WTC11 (cell line): ENCODE measurements around the gene SVOPL. TPM values are rescaled to one million over a fixed set of nuclear protein-coding genes. Genes with fewer than 3 reads are reported as not detected.

Source experiments
- ATAC-seq: fragments of 200-7000 bp; cut with Tn5 transposase; 2 replicates; pipeline ENCODE4 v1.10.0; 2021; ENCODE audit warnings: mild to moderate bottlenecking, moderate library complexity
- CTCF ChIA-PET: fragments of 300-600 bp; sonication (Branson Sonifier 250); formaldehyde crosslinking; loops from one replicate; lab custom pipeline; 2021; ENCODE audit warnings: antibody characterized with exemption; lab: Charles Lee
- POLR2A ChIA-PET: fragments of 350-600 bp; sonication (Branson Sonifier 250); formaldehyde crosslinking; loops from one replicate; lab custom pipeline; 2021; ENCODE audit warnings: antibody characterized with exemption; lab: Charles Lee
- DNase-seq: peaks from one replicate; pipeline ENCODE4 v3.0.0; 2021; ENCODE audit warnings: low spot score
- H3K27ac Mint-ChIP-seq: 2 replicates; pipeline ENCODE4 v1.8.0; 2021; ENCODE audit warnings: mixed read lengths
- H3K27me3 Mint-ChIP-seq: 2 replicates; pipeline ENCODE4 v1.8.0; 2021; ENCODE audit warnings: low read depth, mild to moderate bottlenecking, moderate library complexity, mixed read lengths
- H3K36me3 Mint-ChIP-seq: 2 replicates; pipeline ENCODE4 v1.8.0; 2021; ENCODE audit warnings: mixed read lengths
- H3K4me1 Mint-ChIP-seq: 2 replicates; pipeline ENCODE4 v1.8.0; 2022; ENCODE audit warnings: mixed read lengths
- H3K4me3 Mint-ChIP-seq: 2 replicates; pipeline ENCODE4 v1.8.0; 2021; ENCODE audit warnings: mild to moderate bottlenecking, moderate library complexity, mixed read lengths
- H3K9me3 Mint-ChIP-seq: 2 replicates; pipeline ENCODE4 v1.8.0; 2021; ENCODE audit warnings: mixed read lengths
- EMX1 ChIP-seq: fragments of 250-450 bp; sonication (Bioruptor Pico); IDR thresholded peaks from 2 replicates; pipeline ENCODE4 v1.8.0; 2021; ENCODE audit warnings: mild to moderate bottlenecking
- ETV6 ChIP-seq: sonication (generic); formaldehyde crosslinking; IDR thresholded peaks from 2 replicates; pipeline ENCODE4 v1.8.1; 2022; ENCODE audit warnings: mild to moderate bottlenecking, missing genetic modification reagents
- FOXJ3 ChIP-seq: sonication (generic); formaldehyde crosslinking; IDR thresholded peaks from 2 replicates; pipeline ENCODE4 v1.9.0; 2021; ENCODE audit warnings: missing genetic modification reagents, mild to moderate bottlenecking, borderline replicate concordance
- FOXK1 ChIP-seq: sonication (generic); formaldehyde crosslinking; IDR thresholded peaks from 2 replicates; pipeline ENCODE4 v1.8.0; 2022; ENCODE audit warnings: mild to moderate bottlenecking, moderate library complexity, missing genetic modification reagents
- FOXP1 ChIP-seq: sonication (generic); formaldehyde crosslinking; IDR thresholded peaks from 2 replicates; pipeline ENCODE4 v1.8.0; 2022; ENCODE audit warnings: missing genetic modification reagents, mild to moderate bottlenecking, moderate library complexity, borderline replicate concordance
- HMGA2 ChIP-seq: fragments of 250-450 bp; sonication (Bioruptor Pico); IDR thresholded peaks from 2 replicates; pipeline ENCODE4 v1.4.0; 2021; ENCODE audit warnings: mild to moderate bottlenecking, moderate library complexity
- NFATC4 ChIP-seq: fragments of 250-450 bp; sonication (Bioruptor Pico); IDR thresholded peaks from 2 replicates; pipeline ENCODE4 v1.9.0; 2021; ENCODE audit warnings: mild to moderate bottlenecking
- NFE2L1 ChIP-seq: sonication (generic); formaldehyde crosslinking; IDR thresholded peaks from 2 replicates; pipeline ENCODE4 v1.8.1; 2023; ENCODE audit warnings: missing genetic modification reagents
- NR2C2 ChIP-seq: sonication (generic); formaldehyde crosslinking; IDR thresholded peaks from 2 replicates; pipeline ENCODE4 v1.8.0; 2022; ENCODE audit warnings: mild to moderate bottlenecking, missing genetic modification reagents
- NR3C1 ChIP-seq: sonication (generic); formaldehyde crosslinking; conservative IDR thresholded peaks from 2 replicates; pipeline ENCODE4 v1.8.1; 2023; ENCODE audit warnings: low read depth, mild to moderate bottlenecking, missing genetic modification reagents
- RORB ChIP-seq: fragments of 250-450 bp; sonication (Bioruptor Pico); IDR thresholded peaks from 2 replicates; pipeline ENCODE4 v1.9.0; 2021; ENCODE audit warnings: mild to moderate bottlenecking
- ZNF263 ChIP-seq: sonication (generic); formaldehyde crosslinking; IDR thresholded peaks from 2 replicates; pipeline ENCODE4 v1.8.1; 2022; ENCODE audit warnings: low read depth, mild to moderate bottlenecking, moderate library complexity, missing genetic modification reagents
- total RNA-seq: library from RNA; stranded (reverse); gene quantifications from 3 replicates; pipeline ENCODE4 v1.2.3, GENCODE V29; 2021
- TF ChIP-seq, protein P1 (sequence below): sonication (generic); formaldehyde crosslinking; IDR thresholded peaks from 2 replicates; pipeline ENCODE4 v1.8.0; 2023; ENCODE audit warnings: missing genetic modification reagents, mild to moderate bottlenecking, borderline replicate concordance
- TF ChIP-seq, protein P2 (sequence below): sonication (generic); formaldehyde crosslinking; IDR thresholded peaks from 2 replicates; pipeline ENCODE4 v1.8.1; 2023; ENCODE audit warnings: mild to moderate bottlenecking, missing genetic modification reagents
- TF ChIP-seq, protein P3 (sequence below): fragments of 250-450 bp; sonication (Bioruptor Pico); IDR thresholded peaks from 2 replicates; pipeline ENCODE4 v1.8.0; 2021; ENCODE audit warnings: mild to moderate bottlenecking
- TF ChIP-seq, protein P4 (sequence below): sonication (generic); formaldehyde crosslinking; IDR thresholded peaks from 2 replicates; pipeline ENCODE4 v1.8.0; 2023; ENCODE audit warnings: missing genetic modification reagents

The SVOPL gene
- total RNA-seq, 1 experiment from 2014 or later = 1.9 TPM

DNA sequence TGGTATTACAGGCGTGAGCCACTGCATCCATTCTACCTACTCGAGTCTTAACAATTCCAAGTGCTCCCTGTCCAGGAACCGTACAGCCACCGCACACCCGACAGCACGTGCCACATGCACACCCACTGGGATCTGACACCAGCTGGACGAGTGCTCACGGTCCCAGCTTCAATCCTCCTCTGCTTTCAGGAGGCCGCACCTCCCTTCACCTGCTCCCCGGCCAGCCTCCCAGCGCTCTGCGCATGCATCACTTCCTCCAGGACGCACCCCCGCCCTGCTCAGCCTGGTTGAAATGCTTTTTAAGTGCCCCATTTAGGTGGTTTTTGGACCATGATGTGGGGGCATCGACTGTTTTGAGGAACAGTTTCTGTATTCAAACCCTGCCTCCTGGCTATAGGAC is 49.3 kb upstream of the SVOPL start (continued):
- TF ChIP-seq, protein P1, sequence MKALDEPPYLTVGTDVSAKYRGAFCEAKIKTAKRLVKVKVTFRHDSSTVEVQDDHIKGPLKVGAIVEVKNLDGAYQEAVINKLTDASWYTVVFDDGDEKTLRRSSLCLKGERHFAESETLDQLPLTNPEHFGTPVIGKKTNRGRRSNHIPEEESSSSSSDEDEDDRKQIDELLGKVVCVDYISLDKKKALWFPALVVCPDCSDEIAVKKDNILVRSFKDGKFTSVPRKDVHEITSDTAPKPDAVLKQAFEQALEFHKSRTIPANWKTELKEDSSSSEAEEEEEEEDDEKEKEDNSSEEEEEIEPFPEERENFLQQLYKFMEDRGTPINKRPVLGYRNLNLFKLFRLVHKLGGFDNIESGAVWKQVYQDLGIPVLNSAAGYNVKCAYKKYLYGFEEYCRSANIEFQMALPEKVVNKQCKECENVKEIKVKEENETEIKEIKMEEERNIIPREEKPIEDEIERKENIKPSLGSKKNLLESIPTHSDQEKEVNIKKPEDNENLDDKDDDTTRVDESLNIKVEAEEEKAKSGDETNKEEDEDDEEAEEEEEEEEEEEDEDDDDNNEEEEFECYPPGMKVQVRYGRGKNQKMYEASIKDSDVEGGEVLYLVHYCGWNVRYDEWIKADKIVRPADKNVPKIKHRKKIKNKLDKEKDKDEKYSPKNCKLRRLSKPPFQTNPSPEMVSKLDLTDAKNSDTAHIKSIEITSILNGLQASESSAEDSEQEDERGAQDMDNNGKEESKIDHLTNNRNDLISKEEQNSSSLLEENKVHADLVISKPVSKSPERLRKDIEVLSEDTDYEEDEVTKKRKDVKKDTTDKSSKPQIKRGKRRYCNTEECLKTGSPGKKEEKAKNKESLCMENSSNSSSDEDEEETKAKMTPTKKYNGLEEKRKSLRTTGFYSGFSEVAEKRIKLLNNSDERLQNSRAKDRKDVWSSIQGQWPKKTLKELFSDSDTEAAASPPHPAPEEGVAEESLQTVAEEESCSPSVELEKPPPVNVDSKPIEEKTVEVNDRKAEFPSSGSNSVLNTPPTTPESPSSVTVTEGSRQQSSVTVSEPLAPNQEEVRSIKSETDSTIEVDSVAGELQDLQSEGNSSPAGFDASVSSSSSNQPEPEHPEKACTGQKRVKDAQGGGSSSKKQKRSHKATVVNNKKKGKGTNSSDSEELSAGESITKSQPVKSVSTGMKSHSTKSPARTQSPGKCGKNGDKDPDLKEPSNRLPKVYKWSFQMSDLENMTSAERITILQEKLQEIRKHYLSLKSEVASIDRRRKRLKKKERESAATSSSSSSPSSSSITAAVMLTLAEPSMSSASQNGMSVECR (CRISPR knock-in tag) = no peak
- TF ChIP-seq, protein P2, sequence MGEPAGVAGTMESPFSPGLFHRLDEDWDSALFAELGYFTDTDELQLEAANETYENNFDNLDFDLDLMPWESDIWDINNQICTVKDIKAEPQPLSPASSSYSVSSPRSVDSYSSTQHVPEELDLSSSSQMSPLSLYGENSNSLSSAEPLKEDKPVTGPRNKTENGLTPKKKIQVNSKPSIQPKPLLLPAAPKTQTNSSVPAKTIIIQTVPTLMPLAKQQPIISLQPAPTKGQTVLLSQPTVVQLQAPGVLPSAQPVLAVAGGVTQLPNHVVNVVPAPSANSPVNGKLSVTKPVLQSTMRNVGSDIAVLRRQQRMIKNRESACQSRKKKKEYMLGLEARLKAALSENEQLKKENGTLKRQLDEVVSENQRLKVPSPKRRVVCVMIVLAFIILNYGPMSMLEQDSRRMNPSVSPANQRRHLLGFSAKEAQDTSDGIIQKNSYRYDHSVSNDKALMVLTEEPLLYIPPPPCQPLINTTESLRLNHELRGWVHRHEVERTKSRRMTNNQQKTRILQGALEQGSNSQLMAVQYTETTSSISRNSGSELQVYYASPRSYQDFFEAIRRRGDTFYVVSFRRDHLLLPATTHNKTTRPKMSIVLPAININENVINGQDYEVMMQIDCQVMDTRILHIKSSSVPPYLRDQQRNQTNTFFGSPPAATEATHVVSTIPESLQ (CRISPR knock-in tag) = no peak
- TF ChIP-seq FOXJ3 (CRISPR knock-in tag) = no peak
- no peak for TF ChIP-seq ZNF263 (CRISPR knock-in tag)
- TF ChIP-seq NFE2L1 (CRISPR knock-in tag) = no peak

DNA sequence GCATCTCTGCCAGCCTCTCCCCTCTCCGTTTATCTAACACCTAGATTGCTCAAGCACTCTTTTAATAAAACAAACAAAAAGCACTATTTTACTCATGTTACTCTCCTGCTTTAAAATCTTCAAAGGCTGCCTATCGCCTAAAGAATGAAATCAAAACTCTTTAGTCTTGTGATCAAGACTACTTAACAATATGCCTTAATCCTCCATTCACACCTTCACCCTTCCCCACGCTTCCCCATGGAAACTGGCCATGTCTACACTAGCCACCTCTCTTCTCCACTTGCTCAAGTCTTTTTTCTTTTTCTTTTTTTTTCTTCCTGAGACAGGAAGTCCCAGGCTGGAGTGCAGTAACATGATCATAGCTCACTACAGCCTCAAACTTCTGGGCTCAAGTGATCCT is 48.8 kb upstream of the SVOPL start:
- DNase-seq = no peak
- POLR2A ChIA-PET = no interaction called here
- no peaks in the 10 kb centered on the region for H3K27me3 Mint-ChIP-seq
- no peak for TF ChIP-seq HMGA2 (CRISPR knock-in tag)
- no peak for TF ChIP-seq ETV6 (CRISPR knock-in tag)
- TF ChIP-seq, protein P3, sequence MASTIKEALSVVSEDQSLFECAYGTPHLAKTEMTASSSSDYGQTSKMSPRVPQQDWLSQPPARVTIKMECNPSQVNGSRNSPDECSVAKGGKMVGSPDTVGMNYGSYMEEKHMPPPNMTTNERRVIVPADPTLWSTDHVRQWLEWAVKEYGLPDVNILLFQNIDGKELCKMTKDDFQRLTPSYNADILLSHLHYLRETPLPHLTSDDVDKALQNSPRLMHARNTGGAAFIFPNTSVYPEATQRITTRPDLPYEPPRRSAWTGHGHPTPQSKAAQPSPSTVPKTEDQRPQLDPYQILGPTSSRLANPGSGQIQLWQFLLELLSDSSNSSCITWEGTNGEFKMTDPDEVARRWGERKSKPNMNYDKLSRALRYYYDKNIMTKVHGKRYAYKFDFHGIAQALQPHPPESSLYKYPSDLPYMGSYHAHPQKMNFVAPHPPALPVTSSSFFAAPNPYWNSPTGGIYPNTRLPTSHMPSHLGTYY = no peak
- TF ChIP-seq NFATC4 = no peak
- TF ChIP-seq RORB (CRISPR knock-in tag) = no peak
- peaks cover 34% of the 10 kb centered on the region for H3K4me1 Mint-ChIP-seq
- H3K4me3 Mint-ChIP-seq = no peak overlapping the region
- H3K27ac Mint-ChIP-seq = no peak overlapping the region
- CTCF ChIA-PET = interaction anchor here (1.0 to 2.8 kb wide), 2 partner anchors 11 to 48 kb away, joined by 6 to 13 read pairs; partner anchors contain the start of genes ATP6V0A4 and TMEM213
- 0 out of 2 replicates have a peak, but pooled peaks cover 2% of the 10 kb centered on the region for H3K36me3 Mint-ChIP-seq
- no peaks in the 10 kb centered on the region for H3K9me3 Mint-ChIP-seq
- ATAC-seq = no peak

DNA sequence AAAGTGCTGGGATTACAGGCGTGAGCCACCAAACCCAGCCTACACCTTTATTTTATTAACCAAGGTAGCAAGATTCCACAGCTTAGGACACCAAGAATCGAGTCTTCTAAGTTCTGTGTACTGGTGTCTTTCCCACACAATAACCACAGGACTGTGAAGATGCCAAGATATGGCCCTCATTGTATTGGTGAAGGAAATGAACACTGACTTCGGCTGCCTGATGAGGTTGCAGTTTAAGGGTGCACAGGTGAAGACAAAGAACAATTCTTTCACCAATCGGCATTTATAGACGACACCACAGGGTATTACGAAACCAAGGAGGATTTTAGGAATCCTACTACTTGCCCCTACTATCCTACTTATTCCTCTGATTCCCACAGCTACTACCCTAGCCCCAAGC is 47.5 kb upstream of the SVOPL start:
- POLR2A ChIA-PET = interaction anchor here (0.6 kb wide), 1 partner anchor 583 kb away, joined by 4 read pairs; no protein-coding TSS in a partner anchor
- H3K9me3 Mint-ChIP-seq = no peaks in the 10 kb centered on the region
- H3K4me1 Mint-ChIP-seq = peaks cover 31% of the 10 kb centered on the region
- no peak for DNase-seq
- no peak overlapping the region for H3K27ac Mint-ChIP-seq
- H3K27me3 Mint-ChIP-seq = no peaks in the 10 kb centered on the region
- no peak overlapping the region for H3K4me3 Mint-ChIP-seq
- ATAC-seq = no peak
- CTCF ChIA-PET = interaction anchor here (0.6 to 2.8 kb wide), 2 partner anchors 10 to 138 kb away, joined by 3 to 13 read pairs; no protein-coding TSS in a partner anchor
- H3K36me3 Mint-ChIP-seq = 0 out of 2 replicates have a peak, but pooled peaks cover 4% of the 10 kb centered on the region
- TF ChIP-seq NR3C1 (CRISPR knock-in tag) (no peak), FOXK1 (no peak), FOXP1 (no peak), EMX1 (no peak), NR2C2 (no peak)
- TF ChIP-seq, protein P4, sequence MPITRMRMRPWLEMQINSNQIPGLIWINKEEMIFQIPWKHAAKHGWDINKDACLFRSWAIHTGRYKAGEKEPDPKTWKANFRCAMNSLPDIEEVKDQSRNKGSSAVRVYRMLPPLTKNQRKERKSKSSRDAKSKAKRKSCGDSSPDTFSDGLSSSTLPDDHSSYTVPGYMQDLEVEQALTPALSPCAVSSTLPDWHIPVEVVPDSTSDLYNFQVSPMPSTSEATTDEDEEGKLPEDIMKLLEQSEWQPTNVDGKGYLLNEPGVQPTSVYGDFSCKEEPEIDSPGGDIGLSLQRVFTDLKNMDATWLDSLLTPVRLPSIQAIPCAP = no peak
- TF ChIP-seq, protein P1 (CRISPR knock-in tag) = no peak
